GOT3 (cell line): ENCODE results near the gene TNFAIP3.

Experiments used
- DNase-seq: peaks from one replicate; lab custom pipeline; 2025; ENCODE audit warnings: mixed read lengths; lab: John Stamatoyannopoulos, UW

TNFAIP3 gene

GRCh38 chr6:137923866-137924653 is 57.0 kb downstream of the TNFAIP3 start:
- DNase-seq: no peak

- DNase-seq: no peak
Observed at GRCh38 chr6:137925141-137925698, 58.2 kb downstream of the TNFAIP3 start.

GRCh38 chr6:137926207-137926731 is 59.2 kb downstream of the TNFAIP3 start:
- no peak for DNase-seq

- DNase-seq: no peak
Observed at GRCh38 chr6:137926985-137927384, 59.9 kb downstream of the TNFAIP3 start.

GRCh38 chr6:137927777-137928218 is 60.7 kb downstream of the TNFAIP3 start:
- no peak for DNase-seq

- DNase-seq: no peak
Observed at GRCh38 chr6:137928286-137928685, 61.2 kb downstream of the TNFAIP3 start.

GRCh38 chr6:137931849-137932465 is 64.9 kb downstream of the TNFAIP3 start:
- DNase-seq: no peak
